Memory B cell (primary cell): ENCODE measurements around the gene CD58.
A peak's percentile ranks its signal among the peaks of the same experiment; 100 is the strongest.

Experiments used
- ATAC-seq: fragments of 150-1000 bp; cut with Tn5 transposase; 2 replicates; pipeline ENCODE4 v1.10.0; 2021; ENCODE audit warnings: low read depth, mild to moderate bottlenecking, moderate library complexity
- DNase-seq, 2 donors: peaks; one replicate each; pipeline ENCODE4 v3.0.0; 2022; ENCODE audit warnings: low spot score in 2 of 2
- H3K27ac Mint-ChIP-seq: one replicate; pipeline ENCODE4 v1.8.0; 2022; ENCODE audit warnings: mild to moderate bottlenecking, moderate library complexity, mixed read lengths
- H3K27me3 Mint-ChIP-seq: one replicate; pipeline ENCODE4 v1.8.0; 2022; ENCODE audit warnings: mixed read lengths
- H3K36me3 Mint-ChIP-seq: one replicate; pipeline ENCODE4 v1.8.0; 2022; ENCODE audit warnings: mild to moderate bottlenecking, mixed read lengths
- H3K4me1 Mint-ChIP-seq: one replicate; pipeline ENCODE4 v1.8.0; 2022; ENCODE audit warnings: mixed read lengths
- H3K4me3 Mint-ChIP-seq: one replicate; pipeline ENCODE4 v1.8.0; 2022; ENCODE audit warnings: mild to moderate bottlenecking, moderate library complexity, mixed read lengths
- H3K9me3 Mint-ChIP-seq: one replicate; pipeline ENCODE4 v1.8.0; 2022; ENCODE audit warnings: mixed read lengths

The CD58 gene

DNA sequence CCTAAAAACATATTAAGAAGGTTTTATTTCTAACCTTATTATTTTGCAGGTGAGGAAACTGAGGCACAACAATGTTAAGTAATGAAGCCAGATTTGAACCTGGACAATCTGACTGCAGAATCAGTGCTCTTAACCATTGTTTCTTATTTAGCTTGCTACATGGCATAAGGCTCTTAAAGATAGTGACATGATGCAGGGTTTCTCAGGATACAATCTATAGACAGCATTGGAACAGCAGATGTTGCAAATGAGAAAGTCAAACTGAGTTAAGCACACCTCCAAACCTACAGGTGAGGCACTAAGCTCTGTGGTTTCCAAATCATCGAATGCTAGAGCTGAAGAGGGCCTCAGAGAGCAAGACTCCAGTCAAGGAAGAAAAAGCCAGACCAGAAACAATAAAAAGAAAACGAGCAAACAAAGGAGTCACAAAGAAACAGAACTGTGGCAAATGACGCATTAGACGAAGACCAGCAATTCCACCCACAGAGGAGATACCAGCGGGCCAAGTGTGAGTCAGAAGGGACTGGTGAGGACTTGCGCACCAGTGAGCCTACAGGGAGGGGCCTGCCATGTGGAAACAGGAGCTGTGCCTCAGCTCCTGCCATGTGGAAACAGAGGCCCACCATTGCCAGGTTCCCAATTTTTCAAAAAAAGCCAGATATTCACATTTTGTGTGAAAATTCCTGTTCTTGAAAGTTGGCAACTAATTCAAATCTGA is 14.4 kb downstream of the CD58 start:
- peak overlapping the region; percentile 49 for H3K4me3 Mint-ChIP-seq
- DNase-seq (no peak), ATAC-seq (peak; percentile 67)
- peak overlapping the region; percentile 94 for H3K27ac Mint-ChIP-seq
- no peaks in the 10 kb centered on the region for H3K36me3 Mint-ChIP-seq
- H3K27me3 Mint-ChIP-seq, result no peaks in the 10 kb centered on the region
- H3K4me1 Mint-ChIP-seq, result peaks cover 60% of the 10 kb centered on the region
- no peaks in the 10 kb centered on the region for H3K9me3 Mint-ChIP-seq

GRCh38 chr1:116554924-116555323 is 15.9 kb downstream of the CD58 start:
- no peaks in the 10 kb centered on the region for H3K36me3 Mint-ChIP-seq
- DNase-seq, result no peak
- H3K27me3 Mint-ChIP-seq, result no peaks in the 10 kb centered on the region
- no peak for ATAC-seq
- H3K27ac Mint-ChIP-seq, result peak overlapping the region; percentile 87
- H3K4me1 Mint-ChIP-seq, result peaks cover 58% of the 10 kb centered on the region
- H3K9me3 Mint-ChIP-seq, result no peaks in the 10 kb centered on the region
- H3K4me3 Mint-ChIP-seq, result no peak overlapping the region

GRCh38 chr1:116553386-116554115 is 17.3 kb downstream of the CD58 start:
- no peaks in the 10 kb centered on the region for H3K27me3 Mint-ChIP-seq
- H3K4me1 Mint-ChIP-seq, result peaks cover 56% of the 10 kb centered on the region
- H3K27ac Mint-ChIP-seq, result peak overlapping the region; percentile 37
- H3K9me3 Mint-ChIP-seq, result no peaks in the 10 kb centered on the region
- no peak overlapping the region for H3K4me3 Mint-ChIP-seq
- no peak for ATAC-seq
- DNase-seq, result no peak
- no peaks in the 10 kb centered on the region for H3K36me3 Mint-ChIP-seq

GRCh38 chr1:116546354-116546977 is 24.4 kb downstream of the CD58 start:
- peaks cover 24% of the 10 kb centered on the region for H3K36me3 Mint-ChIP-seq
- H3K4me3 Mint-ChIP-seq, result no peak overlapping the region
- peak overlapping the region; percentile 45 for H3K27ac Mint-ChIP-seq
- no peaks in the 10 kb centered on the region for H3K27me3 Mint-ChIP-seq
- peaks cover 50% of the 10 kb centered on the region for H3K4me1 Mint-ChIP-seq
- ATAC-seq, result no peak
- H3K9me3 Mint-ChIP-seq, result no peaks in the 10 kb centered on the region
- no peak for DNase-seq

GRCh38 chr1:116545359-116545705 is 25.5 kb downstream of the CD58 start:
- Mint-ChIP-seq H3K27ac (peak overlapping the region; percentile 83), H3K36me3 (peaks cover 26% of the 10 kb centered on the region)

GRCh38 chr1:116544588-116545358 is 26.1 kb downstream of the CD58 start:
- Mint-ChIP-seq H3K27me3 (no peaks in the 10 kb centered on the region), H3K27ac (peak overlapping the region; percentile 83), H3K4me3 (peak overlapping the region; percentile 35), H3K9me3 (no peaks in the 10 kb centered on the region), H3K4me1 (peaks cover 52% of the 10 kb centered on the region), H3K36me3 (peaks cover 26% of the 10 kb centered on the region)
- peak; percentile 46 for ATAC-seq
- DNase-seq, result no peak

More at GRCh38 chr1:116545359-116545705, 25.5 kb downstream of the CD58 start:
- Mint-ChIP-seq H3K4me3 (peak overlapping the region; percentile 28), H3K27me3 (no peaks in the 10 kb centered on the region), H3K4me1 (peaks cover 49% of the 10 kb centered on the region), H3K9me3 (no peaks in the 10 kb centered on the region)
- DNase-seq (no peak), ATAC-seq (no peak)

DNA sequence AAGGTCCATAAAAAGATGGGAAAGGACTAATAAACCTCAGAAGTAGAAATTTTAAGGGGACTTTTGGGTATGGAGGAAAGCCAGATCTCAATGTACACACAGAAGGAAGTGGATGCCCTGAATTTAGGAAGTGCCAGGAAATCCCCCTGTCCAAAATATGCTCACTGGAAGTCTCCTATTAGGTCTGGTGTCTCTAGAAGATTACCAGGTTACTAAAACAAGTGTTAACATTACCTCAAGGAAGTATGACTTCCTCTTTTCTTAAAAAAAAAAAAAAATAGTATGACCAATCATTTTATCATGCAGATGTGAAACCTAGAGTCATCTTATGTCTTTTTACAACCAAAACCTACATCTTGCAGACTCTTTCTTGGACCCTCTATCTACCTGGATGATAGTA is 30.7 kb downstream of the CD58 start:
- H3K4me3 Mint-ChIP-seq, result no peak overlapping the region
- ATAC-seq (peak; percentile 86), DNase-seq (no peak)
- peaks cover 36% of the 10 kb centered on the region for H3K36me3 Mint-ChIP-seq
- H3K9me3 Mint-ChIP-seq, result no peaks in the 10 kb centered on the region
- H3K27ac Mint-ChIP-seq, result peak overlapping the region; percentile 67
- H3K27me3 Mint-ChIP-seq, result no peaks in the 10 kb centered on the region
- H3K4me1 Mint-ChIP-seq, result peaks cover 37% of the 10 kb centered on the region

GRCh38 chr1:116538544-116538943 is 32.3 kb downstream of the CD58 start:
- DNase-seq, result no peak
- Mint-ChIP-seq H3K4me1 (peaks cover 32% of the 10 kb centered on the region), H3K9me3 (no peaks in the 10 kb centered on the region), H3K27ac (no peak overlapping the region), H3K36me3 (peaks cover 44% of the 10 kb centered on the region), H3K4me3 (no peak overlapping the region), H3K27me3 (no peaks in the 10 kb centered on the region)
- no peak for ATAC-seq

GRCh38 chr1:116537898-116538297 is 32.9 kb downstream of the CD58 start:
- no peaks in the 10 kb centered on the region for H3K27me3 Mint-ChIP-seq
- DNase-seq, result no peak
- ATAC-seq, result no peak
- H3K4me1 Mint-ChIP-seq, result peaks cover 27% of the 10 kb centered on the region
- no peak overlapping the region for H3K4me3 Mint-ChIP-seq
- no peaks in the 10 kb centered on the region for H3K9me3 Mint-ChIP-seq
- H3K36me3 Mint-ChIP-seq, result peaks cover 42% of the 10 kb centered on the region
- no peak overlapping the region for H3K27ac Mint-ChIP-seq

- no peaks in the 10 kb centered on the region for H3K27me3 Mint-ChIP-seq
- no peaks in the 10 kb centered on the region for H3K9me3 Mint-ChIP-seq
- H3K36me3 Mint-ChIP-seq, result peaks cover 37% of the 10 kb centered on the region
- H3K4me3 Mint-ChIP-seq, result no peak overlapping the region
- no peak for DNase-seq
- no peak for ATAC-seq
- H3K4me1 Mint-ChIP-seq, result peaks cover 21% of the 10 kb centered on the region
- H3K27ac Mint-ChIP-seq, result no peak overlapping the region
Measured at GRCh38 chr1:116537040-116537831, 33.6 kb downstream of the CD58 start.

GRCh38 chr1:116534014-116534739 is 36.6 kb downstream of the CD58 start:
- H3K9me3 Mint-ChIP-seq, result no peaks in the 10 kb centered on the region
- H3K27me3 Mint-ChIP-seq, result no peaks in the 10 kb centered on the region
- peaks cover 31% of the 10 kb centered on the region for H3K36me3 Mint-ChIP-seq
- ATAC-seq (no peak), DNase-seq (no peak)
- no peak overlapping the region for H3K4me3 Mint-ChIP-seq
- H3K27ac Mint-ChIP-seq, result no peak overlapping the region
- H3K4me1 Mint-ChIP-seq, result peaks cover 9% of the 10 kb centered on the region

- ATAC-seq, result no peak
- H3K36me3 Mint-ChIP-seq, result peaks cover 31% of the 10 kb centered on the region
- no peaks in the 10 kb centered on the region for H3K27me3 Mint-ChIP-seq
- peaks cover 3% of the 10 kb centered on the region for H3K9me3 Mint-ChIP-seq
- no peak for DNase-seq
- H3K4me3 Mint-ChIP-seq, result no peak overlapping the region
- no peak overlapping the region for H3K27ac Mint-ChIP-seq
- H3K4me1 Mint-ChIP-seq, result peaks cover 2% of the 10 kb centered on the region
Measured at GRCh38 chr1:116533429-116533820, 37.4 kb downstream of the CD58 start.
